Endothelial cell of umbilical vein (primary cell): ENCODE data around the gene SHFL. TPM values are rescaled to one million over a fixed set of nuclear protein-coding genes. Genes with fewer than 3 reads are reported as not detected.
A peak's percentile ranks its signal among the peaks of the same experiment; 100 is the strongest.

Experiments
- BruUV-seq: library from RNA; stranded (reverse); fragments of 400-500 nt; replicated peaks from 2 replicates; lab custom pipeline; 2021; lab: Mats Ljungman, UMichigan
- CTCF ChIA-PET: fragments of 300-600, 350-600 bp; sonication (Branson Sonifier 250); formaldehyde crosslinking; loops from one replicate; lab custom pipeline; 2021; ENCODE audit warnings: antibody characterized with exemption, inconsistent platforms; lab: Charles Lee
- POLR2A ChIA-PET: fragments of 300-600, 350-600 bp; sonication (Branson Sonifier 250); formaldehyde crosslinking; loops from one replicate; lab custom pipeline; 2021; ENCODE audit warnings: antibody characterized with exemption, inconsistent platforms; lab: Charles Lee
- DNase-seq: peaks from one replicate; pipeline ENCODE4 v3.0.0-alpha.2; 2011; ENCODE audit warnings: low read depth, low spot score
- FAIRE-seq: peaks from 2 replicates; lab custom pipeline; 2011; peaks lifted over from hg19 to GRCh38; lab: Jason Lieb, UNC
- H2AFZ ChIP-seq: 2 replicates; pipeline ENCODE4 v1.6.0; 2012; ENCODE audit warnings: low read depth, low read length, control low read depth, inconsistent platforms
- H3K27ac ChIP-seq: 2 replicates; pipeline ENCODE4 v1.5.1; 2011; ENCODE audit warnings: low read depth, mild to moderate bottlenecking, control low read depth, low read length, moderate library complexity; ENCODE audit not compliant: insufficient read depth
- H3K27me3 ChIP-seq, 2 experiments: 2 replicates each; pipeline versions ENCODE4 v1.6.0 to v1.6.1; 2011; ENCODE audit warnings: low read length in 2 of 2, mixed read lengths in 1 of 2; ENCODE audit not compliant: control insufficient read depth in 2 of 2, insufficient read depth in 2 of 2
- H3K36me3 ChIP-seq, 2 experiments: 2 replicates in 1 of 2; 3 replicates in 1 of 2; pipeline ENCODE4 v1.5.1; 2011; ENCODE audit warnings: low read length in 2 of 2, mild to moderate bottlenecking in 1 of 2, moderate library complexity in 1 of 2; ENCODE audit not compliant: control insufficient read depth in 2 of 2, insufficient read depth in 2 of 2; ENCODE audit errors: extremely low read depth in 1 of 2
- H3K4me1 ChIP-seq: 3 replicates; pipeline ENCODE4 v1.5.1; 2011; ENCODE audit warnings: mild to moderate bottlenecking, low read length; ENCODE audit not compliant: control insufficient read depth, insufficient read depth; ENCODE audit errors: extremely low read depth
- H3K4me2 ChIP-seq: 2 replicates; pipeline ENCODE4 v1.6.1; 2011; ENCODE audit warnings: low read length, control low read depth, mixed read lengths; ENCODE audit not compliant: insufficient read depth
- H3K4me3 ChIP-seq, 3 experiments: fragments of 200-600 bp in 1 of 3; sonication (generic), shearing (Covaris generic) in 1 of 3; replicated peaks in 1 of 3; 2 replicates each; pipeline ENCODE4 v1.5.1; 2011 to 2016; ENCODE audit warnings: control low read depth in 3 of 3, low read length in 3 of 3, mild to moderate bottlenecking in 2 of 3, inconsistent platforms in 1 of 3, low read depth in 1 of 3, moderate library complexity in 1 of 3; ENCODE audit not compliant: insufficient read depth in 1 of 3
- H3K79me2 ChIP-seq: 2 replicates; pipeline ENCODE4 v1.6.0; 2012; ENCODE audit warnings: low read length, inconsistent platforms; ENCODE audit not compliant: control insufficient read depth, insufficient read depth
- H3K9ac ChIP-seq: replicated peaks from 2 replicates; pipeline ENCODE3; 2011; ENCODE audit warnings: low read length, control low read depth; ENCODE audit not compliant: insufficient read depth; ENCODE audit errors: extremely low read depth
- H3K9me1 ChIP-seq: replicated peaks from 3 replicates; pipeline ENCODE4 v1.6.0; 2011; ENCODE audit warnings: mild to moderate bottlenecking, low read length; ENCODE audit not compliant: control insufficient read depth, insufficient read depth; ENCODE audit errors: extremely low read depth
- H3K9me3 ChIP-seq: replicated peaks from 2 replicates; pipeline ENCODE4 v1.5.1; 2012; ENCODE audit warnings: low read length, inconsistent platforms; ENCODE audit not compliant: control insufficient read depth, insufficient read depth
- H4K20me1 ChIP-seq: replicated peaks from 2 replicates; pipeline ENCODE3; 2011; ENCODE audit warnings: mild to moderate bottlenecking, low read length; ENCODE audit not compliant: control insufficient read depth, insufficient read depth; ENCODE audit errors: extremely low read depth
- EZH2 ChIP-seq: IDR thresholded peaks from 2 replicates; pipeline ENCODE4 v1.6.1; 2012; ENCODE audit warnings: borderline replicate concordance, low read depth, mild to moderate bottlenecking, moderate library complexity, low read length, inconsistent platforms; ENCODE audit not compliant: severe bottlenecking
- FOS ChIP-seq: IDR thresholded peaks from 2 replicates; pipeline ENCODE4 v1.6.1; 2011; ENCODE audit warnings: mild to moderate bottlenecking, low read length, moderate library complexity, borderline replicate concordance; ENCODE audit not compliant: insufficient read depth
- GATA2 ChIP-seq: IDR thresholded peaks from 2 replicates; pipeline ENCODE4 v1.7.0; 2011; ENCODE audit warnings: low read depth, mild to moderate bottlenecking, moderate library complexity, mixed read lengths, low read length; ENCODE audit not compliant: insufficient read length, insufficient read depth
- JUN ChIP-seq: IDR thresholded peaks from 2 replicates; pipeline ENCODE4 v1.6.1; 2011; ENCODE audit warnings: borderline replicate concordance, low read depth; ENCODE audit not compliant: insufficient read length, insufficient read depth
- MYC ChIP-seq: IDR thresholded peaks from one replicate; pipeline ENCODE4 v1.6.1; 2011; ENCODE audit warnings: mild to moderate bottlenecking, low read depth, low read length
- POLR2A ChIP-seq: IDR thresholded peaks from 2 replicates; pipeline ENCODE4 v1.6.1; 2012; ENCODE audit warnings: low read depth, mild to moderate bottlenecking, control low read depth, low read length
- POLR2AphosphoS5 ChIP-seq: IDR thresholded peaks from 2 replicates; pipeline ENCODE4 v1.6.1; 2012; ENCODE audit warnings: low read depth, mild to moderate bottlenecking, control low read depth, low read length, moderate library complexity; ENCODE audit not compliant: insufficient read depth
- dilution Hi-C: fragments of 300-500 bp; cut with MboI; formaldehyde crosslinking; loops from one replicate; pipeline ENCODE4 v1.15.0; 2019; ENCODE audit warnings: low sequenced_read_pairs; ENCODE audit not compliant: extremely low pct_ligation_motif_present
- intact Hi-C: fragments of 100-400 bp; cut with micrococcal nuclease; formaldehyde crosslinking; loops from one replicate; pipeline ENCODE4 v1.10.0; 2022
- polyA plus RNA-seq, 4 experiments: library from polyadenylated mRNA; depleted of rRNA in 3 of 4; stranded (reverse) in 3 of 4; unstranded in 1 of 4; fragments of >200 nt; gene quantifications; 2 replicates each; pipeline versions ENCODE4 v1.2.1 to v1.2.3, GENCODE V29; 2011 to 2012; ENCODE audit warnings: missing spikeins in 1 of 4
- total RNA-seq: library from RNA; stranded (reverse); gene quantifications from 2 replicates; pipeline ENCODE4 v1.2.3, GENCODE V29; 2021
- TF ChIP-seq, protein P1 (sequence below), 2 donors: IDR thresholded peaks; 1 replicate in 1 of 2; 2 replicates in 1 of 2; pipeline ENCODE4 v1.5.1; 2011; ENCODE audit warnings: low read length in 2 of 2, mild to moderate bottlenecking in 2 of 2, moderate library complexity in 2 of 2, control low read depth in 1 of 2, inconsistent platforms in 1 of 2, low read depth in 1 of 2; ENCODE audit not compliant: insufficient read depth in 1 of 2; ENCODE audit errors: extremely low read depth in 1 of 2
- TF ChIP-seq, protein P2 (sequence below): IDR thresholded peaks from 2 replicates; pipeline ENCODE4 v1.6.1; 2011; ENCODE audit not compliant: insufficient read depth, insufficient read length

The SHFL gene
- total and polyA plus RNA-seq, 2 donors (not counting 3 experiments of a cell fraction or from before 2014, with no cell fraction given) = 34.4 to 36.9 TPM

DNA sequence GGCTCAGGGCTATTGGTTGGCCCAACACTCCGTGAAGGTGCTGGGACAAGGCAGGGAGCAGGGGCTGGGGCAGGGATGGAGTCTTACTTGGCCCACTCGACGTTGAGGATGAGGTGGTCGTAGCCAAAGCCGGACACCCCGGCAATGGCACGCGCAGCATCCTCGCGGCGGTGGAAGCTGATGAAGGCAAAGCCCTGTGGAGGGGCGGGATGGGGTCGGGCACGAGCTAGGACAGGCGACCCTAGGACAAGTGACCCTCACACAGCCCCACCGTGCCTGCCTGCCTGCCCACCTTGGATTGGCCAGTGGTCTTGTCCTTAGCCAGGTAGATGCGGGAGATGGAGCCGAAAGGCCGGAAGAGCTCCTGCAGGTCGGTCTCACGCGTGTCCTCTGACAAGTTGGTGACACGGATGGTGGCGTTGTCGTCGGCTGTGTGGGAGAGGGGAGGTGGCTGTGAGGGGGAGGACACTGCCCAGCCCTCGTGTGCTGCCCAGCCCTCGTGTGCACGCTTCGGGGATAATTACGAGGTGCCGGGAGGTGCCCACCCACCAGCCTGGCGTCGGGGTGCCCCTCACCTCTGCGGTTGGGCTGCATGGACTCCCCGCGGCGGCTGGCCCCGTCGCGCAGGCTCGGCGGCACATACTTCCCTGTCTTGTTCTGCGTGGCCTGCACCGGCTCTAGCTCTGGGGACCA lies 29.4 kb downstream of the SHFL start:
- FAIRE-seq = no peak
- CTCF ChIA-PET = interaction anchor here (0.9 to 1.6 kb wide), 3 partner anchors 13 to 135 kb away, joined by 3 to 6 read pairs (median 4); no protein-coding TSS in a partner anchor

DNA sequence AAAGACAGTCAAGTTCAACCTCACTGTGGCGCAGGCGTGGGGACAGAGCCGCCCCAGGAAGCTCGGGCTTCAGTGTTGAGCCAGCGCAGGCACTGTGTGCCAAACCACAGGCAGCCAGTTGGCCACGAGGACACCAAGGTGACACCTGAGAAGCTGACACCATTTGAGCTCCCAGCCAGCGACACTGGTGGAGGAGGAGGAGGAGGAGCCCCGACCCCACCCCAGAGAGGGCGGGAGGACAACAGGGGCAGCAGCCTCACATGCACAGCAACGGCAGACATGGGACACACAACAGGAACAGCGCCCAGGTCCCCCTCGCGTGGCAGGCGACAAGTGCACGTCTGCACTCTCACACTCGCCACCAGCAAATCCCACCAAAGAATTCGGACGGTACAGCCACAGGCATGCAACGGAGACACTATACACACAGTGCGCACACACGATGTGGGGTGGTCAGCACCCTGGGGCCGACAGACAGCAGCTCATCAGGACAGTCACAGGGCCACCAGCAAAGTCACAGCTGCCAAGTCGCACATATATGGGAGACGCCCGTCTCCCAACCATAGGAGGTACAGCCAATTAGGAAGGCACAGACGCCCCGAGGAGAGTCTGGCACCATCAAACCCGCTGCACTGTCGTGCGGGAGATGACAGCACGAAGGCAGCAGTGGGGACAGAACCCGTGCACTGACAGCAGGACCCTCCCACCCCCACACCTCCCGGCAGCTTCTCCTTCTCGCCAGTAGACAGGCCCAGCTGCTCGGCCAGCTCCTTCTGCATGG lies 30.2 kb downstream of the SHFL start:
- CTCF ChIA-PET = interaction anchor here (0.9 to 1.2 kb wide), 3 partner anchors 10 to 134 kb away, joined by 3 to 4 read pairs (median 4); partner anchors contain the start of gene PPAN
- intact Hi-C loops = no loop called here

More for the DNA sequence above, 29.4 kb downstream of the SHFL start:
- POLR2A ChIA-PET = interaction anchor here (0.5 kb wide), 1 partner anchor 184 kb away, joined by 3 read pairs; no protein-coding TSS in a partner anchor
- TF ChIP-seq GATA2 = no peak
- peak; percentile 33 for TF ChIP-seq POLR2A
- peak; percentile 16 for TF ChIP-seq POLR2AphosphoS5
- TF ChIP-seq FOS = no peak
- no peak for TF ChIP-seq JUN
- no TSS peak for BruUV-seq
- Histone ChIP-seq H3K4me2 (no peak overlapping the region), H2AFZ (no peak overlapping the region), H3K79me2 (peaks cover 18% of the 10 kb centered on the region), H3K27ac (no peak overlapping the region), H3K9me3 (no peaks in the 10 kb centered on the region), H3K9ac (no peak overlapping the region), H3K36me3 (peaks cover 5 to 37% of the 10 kb centered on the region in 2 experiments), H3K4me1 (peaks cover 7% of the 10 kb centered on the region), H4K20me1 (no peaks in the 10 kb centered on the region), H3K4me3 (no peak overlapping the region), H3K9me1 (no peaks in the 10 kb centered on the region), H3K27me3 (no peaks in the 10 kb centered on the region)
- no peak for DNase-seq
- intact Hi-C loops = no loop called here
- dilution Hi-C loops = no loop called here

More for the DNA sequence above, 30.2 kb downstream of the SHFL start:
- FAIRE-seq = no peak
- no peak for DNase-seq
- BruUV-seq = no TSS peak
- no peak overlapping the region for H3K27ac ChIP-seq
- no peak overlapping the region for H3K4me3 ChIP-seq
- H3K36me3 ChIP-seq = peaks cover 3 to 30% of the 10 kb centered on the region in 2 experiments
- dilution Hi-C loops = no loop called here
- H3K79me2 ChIP-seq = peaks cover 18% of the 10 kb centered on the region
- H3K9me1 ChIP-seq = no peaks in the 10 kb centered on the region
- POLR2A ChIA-PET = interaction anchor here (0.5 kb wide), 1 partner anchor 185 kb away, joined by 3 read pairs; no protein-coding TSS in a partner anchor
- no peak overlapping the region for H2AFZ ChIP-seq
- no peak overlapping the region for H3K9ac ChIP-seq
- H4K20me1 ChIP-seq = no peaks in the 10 kb centered on the region
- no peak for TF ChIP-seq EZH2
- TF ChIP-seq, protein P1, sequence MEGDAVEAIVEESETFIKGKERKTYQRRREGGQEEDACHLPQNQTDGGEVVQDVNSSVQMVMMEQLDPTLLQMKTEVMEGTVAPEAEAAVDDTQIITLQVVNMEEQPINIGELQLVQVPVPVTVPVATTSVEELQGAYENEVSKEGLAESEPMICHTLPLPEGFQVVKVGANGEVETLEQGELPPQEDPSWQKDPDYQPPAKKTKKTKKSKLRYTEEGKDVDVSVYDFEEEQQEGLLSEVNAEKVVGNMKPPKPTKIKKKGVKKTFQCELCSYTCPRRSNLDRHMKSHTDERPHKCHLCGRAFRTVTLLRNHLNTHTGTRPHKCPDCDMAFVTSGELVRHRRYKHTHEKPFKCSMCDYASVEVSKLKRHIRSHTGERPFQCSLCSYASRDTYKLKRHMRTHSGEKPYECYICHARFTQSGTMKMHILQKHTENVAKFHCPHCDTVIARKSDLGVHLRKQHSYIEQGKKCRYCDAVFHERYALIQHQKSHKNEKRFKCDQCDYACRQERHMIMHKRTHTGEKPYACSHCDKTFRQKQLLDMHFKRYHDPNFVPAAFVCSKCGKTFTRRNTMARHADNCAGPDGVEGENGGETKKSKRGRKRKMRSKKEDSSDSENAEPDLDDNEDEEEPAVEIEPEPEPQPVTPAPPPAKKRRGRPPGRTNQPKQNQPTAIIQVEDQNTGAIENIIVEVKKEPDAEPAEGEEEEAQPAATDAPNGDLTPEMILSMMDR (IDR thresholded peaks at IDR 0.05; ENCODE audit: extremely low read depth in 1 of 2, insufficient read depth in 1 of 2, low read depth in 1 of 2, low read length in 2 of 2) = no peak
- TF ChIP-seq POLR2AphosphoS5 = no peak
- TF ChIP-seq MYC = no peak
- TF ChIP-seq FOS = no peak
- no peak for TF ChIP-seq POLR2A
- TF ChIP-seq, protein P2, sequence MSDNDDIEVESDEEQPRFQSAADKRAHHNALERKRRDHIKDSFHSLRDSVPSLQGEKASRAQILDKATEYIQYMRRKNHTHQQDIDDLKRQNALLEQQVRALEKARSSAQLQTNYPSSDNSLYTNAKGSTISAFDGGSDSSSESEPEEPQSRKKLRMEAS = no peak
- no peak for TF ChIP-seq GATA2
- no peak for TF ChIP-seq JUN
- H3K9me3 ChIP-seq = no peaks in the 10 kb centered on the region
- H3K4me1 ChIP-seq = peaks cover 11% of the 10 kb centered on the region
- H3K27me3 ChIP-seq = no peaks in the 10 kb centered on the region
- no peak overlapping the region for H3K4me2 ChIP-seq
